ENCODE measurements around the gene RXRB. TPM values are rescaled to one million over a fixed set of nuclear protein-coding genes. Genes with fewer than 3 reads are reported as not detected.

The RXRB gene
- total and polyA plus RNA-seq, 2 of the 13 experiments (the other 11 are each of a cell fraction or from before 2014, with no cell fraction given) = 26.7 to 55.7 TPM

DNA sequence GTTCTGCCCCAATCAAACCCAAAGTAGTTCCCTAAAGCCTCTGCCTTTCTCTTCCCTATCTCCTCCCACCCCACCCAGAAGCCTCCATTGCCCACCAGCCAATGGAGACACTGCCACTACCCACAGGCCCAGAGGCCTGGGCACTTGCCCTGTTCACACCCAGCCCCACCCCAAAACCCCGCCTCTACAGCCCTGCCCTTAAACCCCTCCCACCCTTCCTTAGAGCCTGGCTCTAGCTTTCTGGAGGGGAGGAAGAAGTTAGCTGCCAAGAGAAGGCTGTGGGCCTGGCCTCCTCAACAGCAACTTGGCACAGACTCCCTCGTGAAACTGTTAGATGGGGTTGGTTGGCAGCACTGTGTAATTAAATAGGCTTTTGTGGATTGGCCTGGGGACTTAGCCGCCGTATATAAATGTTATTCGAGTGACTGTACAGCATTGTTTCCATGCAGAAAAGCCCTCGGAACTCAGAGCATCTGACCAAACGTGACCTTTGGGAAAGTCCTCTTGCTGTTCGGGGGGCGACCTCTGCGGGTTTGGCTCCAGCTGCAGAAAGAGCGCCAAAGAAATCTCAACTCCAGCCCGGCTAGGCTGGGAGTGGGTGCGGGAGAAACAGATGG is 39.6 kb downstream of the RXRB start:
- Histone ChIP-seq H3K36me3 (replicated peaks in 1 of 2; ENCODE audit: control insufficient read depth in 1 of 2, insufficient read depth in 2 of 2, low read length in 2 of 2) (no peaks in the 10 kb centered on the region), H3K4me2 (ENCODE audit: low read depth, low read length) (peak overlapping the region; percentile 76), H4K20me1 (ENCODE audit: insufficient read depth, low read length) (no peaks in the 10 kb centered on the region), H3K4me1 (ENCODE audit: insufficient read depth, low read length) (peaks cover 54% of the 10 kb centered on the region), H2AFZ (ENCODE audit: low read length) (no peak overlapping the region), H3K27me3 (ENCODE audit: control insufficient read depth in 1 of 2, insufficient read depth in 2 of 2, low read length in 2 of 2) (peaks cover 6 to 20% of the 10 kb centered on the region in 2 experiments; a peak in 4 of 5 replicates), H3K4me3 (replicated peaks in 1 of 3; ENCODE audit: insufficient read depth in 1 of 3, low read depth in 2 of 3, low read length in 3 of 3) (peak overlapping the region in 1 of 3 experiments; percentile 74; a peak in 1 of 6 replicates), H3K9ac (ENCODE audit: insufficient read depth, low read depth, low read length) (no peak overlapping the region), H3K27ac (ENCODE audit: extremely low read length, insufficient read depth, low read length) (no peak overlapping the region), H3K79me2 (ENCODE audit: insufficient read depth, low read length) (no peaks in the 10 kb centered on the region), H3K9me3 (ENCODE audit: low read length) (no peaks in the 10 kb centered on the region)
- no TSS peak for BruUV-seq (replicated peaks)
- WGBS (ENCODE audit: low lambda C conversion rate) = 17% methylated on average over 8 of the region's 13 CpGs
- ATAC-seq (no peak), FAIRE-seq (no peak), DNase-seq (ENCODE audit: low spot score) (no peak)
- CTCF ChIA-PET (ENCODE audit: low intra/inter-chr PET ratio, low total read pairs) = interaction anchor here (1.7 to 2.5 kb wide), 3 partner anchors 12 to 88 kb away, joined by 11 to 16 read pairs (median 11); no protein-coding TSS in a partner anchor
- intact Hi-C loops (cut with micrococcal nuclease; ENCODE audit: unreplicated experiment) = loop anchor here (1.0 to 2.0 kb wide), 2 partner anchors 36 to 88 kb away; no protein-coding TSS in a partner anchor
- TF ChIP-seq FOSL1 (CRISPR knock-in tag; IDR thresholded peaks at IDR 0.05; ENCODE audit: borderline replicate concordance) (no peak), ZNF337 (CRISPR knock-in tag; IDR thresholded peaks at IDR 0.05; ENCODE audit: borderline replicate concordance, low read depth) (no peak), ZNF570 (CRISPR knock-in tag; IDR thresholded peaks at IDR 0.05; ENCODE audit: borderline replicate concordance) (no peak), ZNF124 (CRISPR knock-in tag; IDR thresholded peaks at IDR 0.05) (no peak), ZFP82 (CRISPR knock-in tag; IDR thresholded peaks at IDR 0.05; ENCODE audit: borderline replicate concordance) (0 out of 2 replicates have a peak, but pooled peaks have one; percentile 1), ZNF781 (CRISPR knock-in tag; IDR thresholded peaks at IDR 0.05; ENCODE audit: borderline replicate concordance, not compliant biosample characterization) (no peak), PRPF4 (IDR thresholded peaks at IDR 0.05; ENCODE audit: low read depth, low read length, poor library complexity, severe bottlenecking) (no peak), MED8 (CRISPR knock-in tag; IDR thresholded peaks at IDR 0.05; ENCODE audit: insufficient replicate concordance) (no peak)
- TF ChIP-seq, protein P1, sequence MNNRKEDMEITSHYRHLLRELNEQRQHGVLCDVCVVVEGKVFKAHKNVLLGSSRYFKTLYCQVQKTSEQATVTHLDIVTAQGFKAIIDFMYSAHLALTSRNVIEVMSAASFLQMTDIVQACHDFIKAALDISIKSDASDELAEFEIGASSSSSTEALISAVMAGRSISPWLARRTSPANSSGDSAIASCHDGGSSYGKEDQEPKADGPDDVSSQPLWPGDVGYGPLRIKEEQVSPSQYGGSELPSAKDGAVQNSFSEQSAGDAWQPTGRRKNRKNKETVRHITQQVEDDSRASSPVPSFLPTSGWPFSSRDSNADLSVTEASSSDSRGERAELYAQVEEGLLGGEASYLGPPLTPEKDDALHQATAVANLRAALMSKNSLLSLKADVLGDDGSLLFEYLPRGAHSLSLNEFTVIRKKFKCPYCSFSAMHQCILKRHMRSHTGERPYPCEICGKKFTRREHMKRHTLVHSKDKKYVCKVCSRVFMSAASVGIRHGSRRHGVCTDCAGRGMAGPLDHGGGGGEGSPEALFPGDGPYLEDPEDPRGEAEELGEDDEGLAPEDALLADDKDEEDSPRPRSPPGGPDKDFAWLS (CRISPR knock-in tag; IDR thresholded peaks at IDR 0.05; ENCODE audit: borderline replicate concordance) = no peak
- POLR2A ChIA-PET = interaction anchor here (0.8 to 3.7 kb wide), 2 partner anchors 39 to 88 kb away, joined by 3 to 23 read pairs; no protein-coding TSS in a partner anchor
- in situ Hi-C loops (cut with HindIII; ENCODE audit: extremely low pct_ligation_motif_present, low pct_unique_long_range_greater_than_20kb) = loop anchor here (5.0 to 10.0 kb wide), 2 partner anchors 86 to 146 kb away; no protein-coding TSS in a partner anchor
